HEK293 (cell line): Measurements from ENCODE around the gene CELSR1.
A peak's percentile ranks its signal among the peaks of the same experiment; 100 is the strongest.

Source experiments
- CTCF ChIA-PET: fragments of 350-600 bp; formaldehyde crosslinking; extraction: SDS; loops from one replicate; lab custom pipeline; 2021; ENCODE audit warnings: antibody characterized with exemption; lab: Yijun Ruan, JAX
- POLR2A ChIA-PET: fragments of 300-600 bp; formaldehyde crosslinking; extraction: SDS; loops from one replicate; lab custom pipeline; 2020; ENCODE audit warnings: antibody characterized with exemption, inconsistent platforms; lab: Yijun Ruan, JAX
- H3K27ac ChIP-seq: fragments of 200-500 bp; sonication (Bioruptor generic); 2 replicates; pipeline ENCODE4 v1.5.1; 2014; ENCODE audit warnings: low read depth, low read length, control low read depth, inconsistent platforms; ENCODE audit errors: extremely low read depth
- H3K36me3 ChIP-seq, 2 experiments: fragments of 200-500 bp in 1 of 2; sonication (Bioruptor generic) in 1 of 2; 1 replicate in 1 of 2; 2 replicates in 1 of 2; pipeline ENCODE4 v1.5.1; 2014 to 2017; ENCODE audit warnings: inconsistent platforms in 2 of 2, low read length in 2 of 2; ENCODE audit not compliant: control insufficient read depth in 2 of 2, insufficient read depth in 1 of 2
- H3K4me1 ChIP-seq: fragments of 200-500 bp; sonication (Bioruptor generic); 2 replicates; pipeline ENCODE4 v1.5.1; 2014; ENCODE audit warnings: mild to moderate bottlenecking, low read length, inconsistent platforms; ENCODE audit not compliant: control insufficient read depth, insufficient read depth
- H3K4me3 ChIP-seq: 2 replicates; pipeline ENCODE4 v1.5.1; 2011; ENCODE audit warnings: low read depth, mild to moderate bottlenecking, control low read depth, low read length, moderate library complexity
- H3K9me3 ChIP-seq: fragments of 200-500 bp; sonication (Bioruptor generic); 2 replicates; pipeline ENCODE4 v1.5.1; 2014; ENCODE audit warnings: low read depth, low read length, inconsistent platforms; ENCODE audit not compliant: control insufficient read depth, insufficient read depth
- AEBP2 ChIP-seq: fragments of 450-650 bp; formaldehyde crosslinking; IDR thresholded peaks from 2 replicates; pipeline ENCODE4 v1.5.1; 2016; ENCODE audit warnings: missing biosample characterization, missing genetic modification characterization, borderline replicate concordance
- HOXA7 ChIP-seq: sonication (generic); formaldehyde crosslinking; IDR thresholded peaks from 2 replicates; pipeline ENCODE4 v1.8.1; 2022; ENCODE audit warnings: missing genetic modification reagents, borderline replicate concordance
- HOXC10 ChIP-seq: sonication (generic); formaldehyde crosslinking; IDR thresholded peaks from 2 replicates; pipeline ENCODE4 v1.8.1; 2023; ENCODE audit warnings: mild to moderate bottlenecking, missing genetic modification reagents
- KLF8 ChIP-seq: fragments of 450-650 bp; formaldehyde crosslinking; IDR thresholded peaks from 2 replicates; pipeline ENCODE4 v1.5.1; 2016; ENCODE audit warnings: missing biosample characterization, missing genetic modification characterization
- MYNN ChIP-seq: fragments of 450-650 bp; formaldehyde crosslinking; IDR thresholded peaks from 2 replicates; pipeline ENCODE4 v1.5.1; 2016; ENCODE audit warnings: missing biosample characterization, missing genetic modification characterization, borderline replicate concordance
- PRDM10 ChIP-seq: fragments of 450-650 bp; formaldehyde crosslinking; IDR thresholded peaks from 2 replicates; pipeline ENCODE4 v1.5.1; 2016; ENCODE audit warnings: missing biosample characterization, missing genetic modification characterization
- REST ChIP-seq: fragments of 450-650 bp; formaldehyde crosslinking; IDR thresholded peaks from 2 replicates; pipeline ENCODE4 v1.5.1; 2016; ENCODE audit warnings: missing biosample characterization, missing genetic modification characterization
- WT1 ChIP-seq: fragments of 450-650 bp; formaldehyde crosslinking; IDR thresholded peaks from 2 replicates; pipeline ENCODE4 v1.5.1; 2016; ENCODE audit warnings: missing biosample characterization, missing genetic modification characterization
- ZBTB11 ChIP-seq: fragments of 450-650 bp; formaldehyde crosslinking; conservative IDR thresholded peaks from 2 replicates; pipeline ENCODE4 v1.5.1; 2016; ENCODE audit warnings: low read depth, missing biosample characterization, missing genetic modification characterization
- ZBTB20 ChIP-seq: fragments of 450-650 bp; formaldehyde crosslinking; IDR thresholded peaks from 2 replicates; pipeline ENCODE4 v1.5.1; 2016; ENCODE audit warnings: missing biosample characterization, missing genetic modification characterization
- ZIC2 ChIP-seq: fragments of 450-650 bp; formaldehyde crosslinking; IDR thresholded peaks from 2 replicates; pipeline ENCODE4 v1.5.1; 2016; ENCODE audit warnings: missing biosample characterization, missing genetic modification characterization
- ZNF19 ChIP-seq: fragments of 450-650 bp; formaldehyde crosslinking; IDR thresholded peaks from 2 replicates; pipeline ENCODE4; 2016; ENCODE audit warnings: missing biosample characterization, missing genetic modification characterization, low read depth
- ZNF324 ChIP-seq: fragments of 450-650 bp; formaldehyde crosslinking; IDR thresholded peaks from 2 replicates; pipeline ENCODE4 v1.5.1; 2016; ENCODE audit warnings: missing biosample characterization, missing genetic modification characterization
- ZNF350 ChIP-seq: fragments of 450-650 bp; formaldehyde crosslinking; IDR thresholded peaks from 2 replicates; pipeline ENCODE4 v1.5.0; 2017; ENCODE audit warnings: missing biosample characterization, mild to moderate bottlenecking, missing genetic modification characterization
- ZNF423 ChIP-seq: fragments of 450-650 bp; formaldehyde crosslinking; IDR thresholded peaks from 2 replicates; pipeline ENCODE4 v1.5.1; 2016; ENCODE audit warnings: missing biosample characterization, missing genetic modification characterization
- ZNF48 ChIP-seq: fragments of 450-650 bp; formaldehyde crosslinking; IDR thresholded peaks from 2 replicates; pipeline ENCODE4 v1.5.1; 2016; ENCODE audit warnings: missing biosample characterization, missing genetic modification characterization
- ZNF530 ChIP-seq: fragments of 450-650 bp; formaldehyde crosslinking; IDR thresholded peaks from 2 replicates; pipeline ENCODE4 v1.5.1; 2016; ENCODE audit warnings: low read depth, missing biosample characterization, missing genetic modification characterization
- ZNF548 ChIP-seq: fragments of 450-650 bp; formaldehyde crosslinking; IDR thresholded peaks from 2 replicates; pipeline ENCODE4 v1.5.1; 2016; ENCODE audit warnings: missing biosample characterization, missing genetic modification characterization
- ZNF571 ChIP-seq: fragments of 450-650 bp; formaldehyde crosslinking; IDR thresholded peaks from 2 replicates; pipeline ENCODE4 v1.5.0; 2017; ENCODE audit warnings: missing biosample characterization, missing genetic modification characterization
- ZNF626 ChIP-seq: fragments of 450-650 bp; sonication (Bioruptor Pico); formaldehyde crosslinking; IDR thresholded peaks from 2 replicates; pipeline ENCODE4 v1.5.1; 2018; ENCODE audit warnings: missing biosample characterization, missing genetic modification characterization, inconsistent platforms
- ZNF639 ChIP-seq: fragments of 450-650 bp; formaldehyde crosslinking; IDR thresholded peaks from 2 replicates; pipeline ENCODE4 v1.5.1; 2016; ENCODE audit warnings: missing biosample characterization, missing genetic modification characterization
- ZNF654 ChIP-seq: fragments of 450-650 bp; formaldehyde crosslinking; IDR thresholded peaks from 2 replicates; pipeline ENCODE4 v1.5.1; 2016; ENCODE audit warnings: low read depth, missing biosample characterization, missing genetic modification characterization
- ZNF76 ChIP-seq: fragments of 450-650 bp; formaldehyde crosslinking; IDR thresholded peaks from 2 replicates; pipeline ENCODE4; 2016; ENCODE audit warnings: low read depth, missing biosample characterization, missing genetic modification characterization, borderline replicate concordance

The CELSR1 gene

GRCh38 chr22:46500201-46500600 is 37.2 kb downstream of the CELSR1 start:
- Histone ChIP-seq H3K27ac (no peak overlapping the region), H3K4me3 (no peak overlapping the region), H3K36me3 (no peaks in the 10 kb centered on the region), H3K4me1 (no peaks in the 10 kb centered on the region; the same call in 1 of the 2 replicates), H3K9me3 (no peaks in the 10 kb centered on the region)
- ChIA-PET POLR2A (no interaction called here), CTCF (no interaction called here)
- peak; percentile 66; the same call in 1 of the 2 replicates for TF ChIP-seq ZIC2 (tag by site-specific recombination)
- TF ChIP-seq MYNN (tag by site-specific recombination): no peak
- no peak for TF ChIP-seq ZNF530
- TF ChIP-seq ZNF639 (tag by site-specific recombination): no peak

- H3K4me3 ChIP-seq: no peak overlapping the region
- no peaks in the 10 kb centered on the region; the same call in 1 of the 2 replicates for H3K4me1 ChIP-seq
- POLR2A ChIA-PET: no interaction called here
- H3K36me3 ChIP-seq: no peaks in the 10 kb centered on the region
- H3K9me3 ChIP-seq: no peaks in the 10 kb centered on the region
- no peak overlapping the region for H3K27ac ChIP-seq
- CTCF ChIA-PET: no interaction called here
- TF ChIP-seq ZNF548 (tag by site-specific recombination): no peak
- no peak for TF ChIP-seq HOXA7 (CRISPR knock-in tag)
- TF ChIP-seq ZNF76 (tag by site-specific recombination): no peak
- TF ChIP-seq KLF8 (tag by site-specific recombination): no peak
- no peak for TF ChIP-seq ZBTB20 (tag by site-specific recombination)
- no peak for TF ChIP-seq REST (tag by site-specific recombination)
- TF ChIP-seq HOXC10 (CRISPR knock-in tag): no peak
- TF ChIP-seq ZNF324: no peak
- TF ChIP-seq PRDM10: no peak
- TF ChIP-seq WT1: no peak
- TF ChIP-seq ZNF350: no peak
- no peak for TF ChIP-seq ZNF423 (tag by site-specific recombination)
- TF ChIP-seq ZNF626: no peak
- no peak for TF ChIP-seq ZNF571 (tag by site-specific recombination)
- TF ChIP-seq ZBTB11 (tag by site-specific recombination): no peak
- no peak for TF ChIP-seq ZNF48 (tag by site-specific recombination)
- no peak for TF ChIP-seq ZNF654
- no peak for TF ChIP-seq AEBP2 (tag by site-specific recombination)
- no peak for TF ChIP-seq ZNF19 (tag by site-specific recombination)
- TF ChIP-seq, all 188 proteins: peak for 0
Measured at GRCh38 chr22:46499805-46500189, 37.6 kb downstream of the CELSR1 start.
